Measurements from ENCODE around the gene BMPR2. TPM values are rescaled to one million over a fixed set of nuclear protein-coding genes. Genes with fewer than 3 reads are reported as not detected.
"Not testable (repeated sequence)": the region's sequence is repeated elsewhere in the genome, so short reads cannot be mapped to it uniquely, and the experiment has no call there.

The BMPR2 gene
- total and polyA plus RNA-seq, 2 donors (not counting 1 experiment from before 2014, with no cell fraction given): 3.1 to 24.6 TPM

GRCh38 chr2:202529389-202529788 is 153.3 kb downstream of the BMPR2 start:
- DNase-seq (no peak), ATAC-seq (ENCODE audit: low read depth) (no peak)
- Histone ChIP-seq H3K9ac (ENCODE audit: low read length) (no peak overlapping the region), H4K20me1 (ENCODE audit: control insufficient read depth, insufficient read depth, low read length, poor library complexity, severe bottlenecking) (no peaks in the 10 kb centered on the region), H3K9me3 (ENCODE audit: control extremely low read depth in 1 of 3, control insufficient read depth in 2 of 3, insufficient read depth in 1 of 3, low read length in 2 of 3) (no peaks in the 10 kb centered on the region), H3K4me3 (ENCODE audit: control extremely low read depth in 1 of 5, extremely low read depth in 1 of 5, insufficient read depth in 1 of 5, low read depth in 2 of 5, low read length in 4 of 5) (no peak overlapping the region), H3K4me2 (replicated peaks; ENCODE audit: low read depth, low read length, poor library complexity, severe bottlenecking) (no peak overlapping the region), H2AFZ (ENCODE audit: insufficient read depth, low read depth, low read length, poor library complexity, severe bottlenecking) (no peak overlapping the region), H3K4me1 (ENCODE audit: control insufficient read depth in 2 of 2, insufficient read depth in 2 of 2, low read length in 2 of 2) (no peaks in the 10 kb centered on the region), H3K27me3 (replicated peaks in 1 of 4; ENCODE audit: control extremely low read depth in 1 of 4, control insufficient read depth in 3 of 4, insufficient read depth in 4 of 4, low read length in 3 of 4) (no peaks in the 10 kb centered on the region), H3K36me3 (replicated peaks in 1 of 2; ENCODE audit: control extremely low read depth in 1 of 2, control insufficient read depth in 1 of 2, extremely low read depth in 1 of 2, insufficient read depth in 2 of 2, low read length in 1 of 2) (peaks cover 0 to 12% of the 10 kb centered on the region in 2 experiments), H3K27ac (ENCODE audit: low read length in 2 of 2) (no peak overlapping the region), H3K79me2 (ENCODE audit: control insufficient read depth, insufficient read depth, low read length) (no peaks in the 10 kb centered on the region)
- WGBS (ENCODE audit: insufficient coverage): no CpG with 5 or more reads among the region's 1 CpG
- ChIA-PET POLR2A (no interaction called here), CTCF (no interaction called here)
- no peaks in the 10 kb centered on the region for H3K4me1 Mint-ChIP-seq
- no peak overlapping the region for H3K4me3 Mint-ChIP-seq
- H3K27me3 Mint-ChIP-seq: no peaks in the 10 kb centered on the region
- H3K9me3 Mint-ChIP-seq (ENCODE audit: insufficient read depth): no peaks in the 10 kb centered on the region
- H3K27ac Mint-ChIP-seq: no peak overlapping the region
- TF ChIP-seq, protein P1, sequence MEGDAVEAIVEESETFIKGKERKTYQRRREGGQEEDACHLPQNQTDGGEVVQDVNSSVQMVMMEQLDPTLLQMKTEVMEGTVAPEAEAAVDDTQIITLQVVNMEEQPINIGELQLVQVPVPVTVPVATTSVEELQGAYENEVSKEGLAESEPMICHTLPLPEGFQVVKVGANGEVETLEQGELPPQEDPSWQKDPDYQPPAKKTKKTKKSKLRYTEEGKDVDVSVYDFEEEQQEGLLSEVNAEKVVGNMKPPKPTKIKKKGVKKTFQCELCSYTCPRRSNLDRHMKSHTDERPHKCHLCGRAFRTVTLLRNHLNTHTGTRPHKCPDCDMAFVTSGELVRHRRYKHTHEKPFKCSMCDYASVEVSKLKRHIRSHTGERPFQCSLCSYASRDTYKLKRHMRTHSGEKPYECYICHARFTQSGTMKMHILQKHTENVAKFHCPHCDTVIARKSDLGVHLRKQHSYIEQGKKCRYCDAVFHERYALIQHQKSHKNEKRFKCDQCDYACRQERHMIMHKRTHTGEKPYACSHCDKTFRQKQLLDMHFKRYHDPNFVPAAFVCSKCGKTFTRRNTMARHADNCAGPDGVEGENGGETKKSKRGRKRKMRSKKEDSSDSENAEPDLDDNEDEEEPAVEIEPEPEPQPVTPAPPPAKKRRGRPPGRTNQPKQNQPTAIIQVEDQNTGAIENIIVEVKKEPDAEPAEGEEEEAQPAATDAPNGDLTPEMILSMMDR (IDR thresholded peaks at IDR 0.05): no peak
- TF ChIP-seq EZH2 (IDR thresholded peaks at IDR 0.05; ENCODE audit: borderline replicate concordance, insufficient read depth, low read depth, low read length, poor library complexity, severe bottlenecking): no peak
- intact Hi-C loops (cut with micrococcal nuclease): no loop called here

- Mint-ChIP-seq H3K4me1 (no peaks in the 10 kb centered on the region), H3K27me3 (no peaks in the 10 kb centered on the region), H3K4me3 (no peak overlapping the region), H3K9me3 (ENCODE audit: insufficient read depth) (no peaks in the 10 kb centered on the region), H3K27ac (no peak overlapping the region)
- TF ChIP-seq, protein P1 (IDR thresholded peaks at IDR 0.05): no peak
- TF ChIP-seq EZH2 (IDR thresholded peaks at IDR 0.05; ENCODE audit: borderline replicate concordance, insufficient read depth, low read depth, low read length, poor library complexity, severe bottlenecking): no peak
- POLR2A ChIA-PET: no interaction called here
- Histone ChIP-seq H3K27me3 (replicated peaks in 1 of 4; ENCODE audit: control extremely low read depth in 1 of 4, control insufficient read depth in 3 of 4, insufficient read depth in 4 of 4, low read length in 3 of 4) (no peaks in the 10 kb centered on the region), H3K79me2 (ENCODE audit: control insufficient read depth, insufficient read depth, low read length) (no peaks in the 10 kb centered on the region), H3K36me3 (replicated peaks in 1 of 2; ENCODE audit: control extremely low read depth in 1 of 2, control insufficient read depth in 1 of 2, extremely low read depth in 1 of 2, insufficient read depth in 2 of 2, low read length in 1 of 2) (peaks cover 0 to 12% of the 10 kb centered on the region in 2 experiments), H3K27ac (ENCODE audit: low read length in 2 of 2) (no peak overlapping the region), H3K9ac (ENCODE audit: low read length) (no peak overlapping the region), H2AFZ (ENCODE audit: insufficient read depth, low read depth, low read length, poor library complexity, severe bottlenecking) (no peak overlapping the region), H3K4me2 (replicated peaks; ENCODE audit: low read depth, low read length, poor library complexity, severe bottlenecking) (no peak overlapping the region), H4K20me1 (ENCODE audit: control insufficient read depth, insufficient read depth, low read length, poor library complexity, severe bottlenecking) (no peaks in the 10 kb centered on the region), H3K4me3 (ENCODE audit: control extremely low read depth in 1 of 5, extremely low read depth in 1 of 5, insufficient read depth in 1 of 5, low read depth in 2 of 5, low read length in 4 of 5) (no peak overlapping the region), H3K4me1 (ENCODE audit: control insufficient read depth in 2 of 2, insufficient read depth in 2 of 2, low read length in 2 of 2) (no peaks in the 10 kb centered on the region), H3K9me3 (ENCODE audit: control extremely low read depth in 1 of 3, control insufficient read depth in 2 of 3, insufficient read depth in 1 of 3, low read length in 2 of 3) (no peaks in the 10 kb centered on the region)
- no CpG with 5 or more reads among the region's 1 CpG for WGBS (ENCODE audit: insufficient coverage)
- CTCF ChIA-PET: no interaction called here
- ATAC-seq (ENCODE audit: low read depth): no peak
- no peak for DNase-seq
- intact Hi-C loops (cut with micrococcal nuclease): no loop called here
Measured at GRCh38 chr2:202530038-202530437, 153.9 kb downstream of the BMPR2 start.

DNA sequence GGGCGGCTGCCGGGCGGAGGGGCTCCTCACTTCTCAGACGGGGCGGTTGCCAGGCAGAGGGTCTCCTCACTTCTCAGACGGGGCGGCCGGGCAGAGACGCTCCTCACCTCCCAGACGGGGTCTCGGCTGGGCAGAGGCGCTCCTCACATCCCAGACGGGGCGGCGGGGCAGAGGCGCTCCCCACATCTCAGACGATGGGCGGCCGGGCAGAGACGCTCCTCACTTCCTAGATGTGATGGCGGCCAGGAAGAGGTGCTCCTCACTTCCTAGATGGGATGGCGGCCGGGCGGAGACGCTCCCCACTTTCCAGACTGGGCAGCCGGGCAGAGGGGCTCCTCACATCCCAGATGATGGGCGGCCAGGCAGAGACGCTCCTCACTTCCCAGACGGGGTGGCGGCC is 159.2 kb downstream of the BMPR2 start:
- H3K9me3 Mint-ChIP-seq (ENCODE audit: insufficient read depth); H2AFZ ChIP-seq (ENCODE audit: insufficient read depth, low read depth, low read length, poor library complexity, severe bottlenecking); H3K27ac ChIP-seq (ENCODE audit: low read length in 2 of 2); H3K4me1 Mint-ChIP-seq; ATAC-seq (ENCODE audit: low read depth); H3K4me1 ChIP-seq (ENCODE audit: control insufficient read depth in 2 of 2, insufficient read depth in 2 of 2, low read length in 2 of 2); intact Hi-C loops (cut with micrococcal nuclease); H3K79me2 ChIP-seq (ENCODE audit: control insufficient read depth, insufficient read depth, low read length); H3K4me3 Mint-ChIP-seq; H3K9me3 ChIP-seq (ENCODE audit: control extremely low read depth in 1 of 3, control insufficient read depth in 2 of 3, insufficient read depth in 1 of 3, low read length in 2 of 3); H3K4me3 ChIP-seq (ENCODE audit: control extremely low read depth in 1 of 5, extremely low read depth in 1 of 5, insufficient read depth in 1 of 5, low read depth in 2 of 5, low read length in 4 of 5); H3K9ac ChIP-seq (ENCODE audit: low read length); DNase-seq; H3K36me3 ChIP-seq (replicated peaks in 1 of 2; ENCODE audit: control extremely low read depth in 1 of 2, control insufficient read depth in 1 of 2, extremely low read depth in 1 of 2, insufficient read depth in 2 of 2, low read length in 1 of 2); CTCF ChIA-PET; POLR2A ChIA-PET; H4K20me1 ChIP-seq (ENCODE audit: control insufficient read depth, insufficient read depth, low read length, poor library complexity, severe bottlenecking); H3K27me3 ChIP-seq (replicated peaks in 1 of 4; ENCODE audit: control extremely low read depth in 1 of 4, control insufficient read depth in 3 of 4, insufficient read depth in 4 of 4, low read length in 3 of 4); H3K27me3 Mint-ChIP-seq; H3K4me2 ChIP-seq (replicated peaks; ENCODE audit: low read depth, low read length, poor library complexity, severe bottlenecking); H3K27ac Mint-ChIP-seq: not testable (repeated sequence)
- WGBS (ENCODE audit: insufficient coverage): no CpG with 5 or more reads among the region's 30 CpGs
